Measurements from ENCODE around the gene ESYT2. TPM values are rescaled to one million over a fixed set of nuclear protein-coding genes. Genes with fewer than 3 reads are reported as not detected.

Gene ESYT2
- total and polyA plus RNA-seq, 9 of the 15 experiments (the other 6 are each of a cell fraction or from before 2014, with no cell fraction given) = 5.8 to 86.9 (median 64.7) TPM

DNA sequence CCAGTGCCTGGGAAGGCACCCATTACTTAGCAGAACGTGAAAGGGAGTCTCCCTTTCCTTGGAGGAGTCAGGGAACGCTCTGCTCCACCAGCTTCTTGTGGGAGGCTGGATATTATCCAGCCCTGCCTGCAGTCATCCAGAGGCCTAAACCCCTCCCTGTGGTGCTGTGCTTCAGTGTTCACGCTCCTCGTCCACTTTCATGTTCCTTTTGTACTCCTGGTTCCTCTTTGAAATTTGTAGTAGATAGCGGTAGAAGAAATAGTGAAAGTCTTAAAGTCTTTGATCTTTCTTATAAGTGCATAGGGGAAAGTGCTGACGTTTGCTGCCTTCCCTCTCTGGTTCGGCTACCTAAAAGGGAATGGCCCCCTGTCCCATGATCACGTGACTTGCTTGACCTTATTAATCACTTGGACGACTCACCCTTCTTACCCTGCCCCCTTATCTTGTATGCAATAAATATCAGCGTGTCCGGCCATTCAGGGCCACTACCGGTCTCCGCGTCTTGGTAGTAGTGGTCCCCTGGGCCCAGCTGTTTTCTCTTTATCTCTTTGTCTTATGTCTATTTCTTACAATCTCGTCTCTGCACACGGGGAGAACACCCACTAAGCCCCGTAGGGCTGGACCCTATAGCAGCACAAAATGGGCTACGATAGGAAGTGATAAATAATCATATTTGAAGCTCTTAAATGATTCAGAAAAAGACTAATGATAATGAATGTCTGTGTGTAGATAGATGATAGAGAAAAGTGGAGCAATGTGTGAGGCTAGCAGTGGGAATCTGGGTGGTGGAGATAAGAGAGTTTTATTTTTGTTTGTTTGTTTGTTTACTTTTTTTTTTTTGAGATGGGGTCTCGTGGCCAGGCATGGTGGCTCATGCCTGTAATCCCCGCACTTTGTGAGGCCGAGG is 5.8 kb upstream of the ESYT2 start (continued):
- TF ChIP-seq ZNF146 (CRISPR knock-in tag; IDR thresholded peaks at IDR 0.05; ENCODE audit: unreplicated experiment) = no peak
- TF ChIP-seq BCL6 (CRISPR knock-in tag; IDR thresholded peaks at IDR 0.05) = 0 out of 2 replicates have a peak, but pooled peaks have one; percentile 32
- TF ChIP-seq ZNF644 (tag; IDR thresholded peaks at IDR 0.05; ENCODE audit: low read depth) = 0 out of 2 replicates have a peak, but pooled peaks have one; percentile 75
- TF ChIP-seq CBX8 (IDR thresholded peaks at IDR 0.05; ENCODE audit: borderline replicate concordance, extremely low read depth, low read depth, low read length, poor library complexity, severe bottlenecking) = no peak
- peak; percentile 98 for TF ChIP-seq TFAP4 (CRISPR knock-in tag; IDR thresholded peaks at IDR 0.05; ENCODE audit: borderline replicate concordance)
- TF ChIP-seq BRD9 (IDR thresholded peaks at IDR 0.05; ENCODE audit: low read depth, partially characterized antibody) = no peak
- no peak for TF ChIP-seq IFI16 (CRISPR knock-in tag; IDR thresholded peaks at IDR 0.05)
- TF ChIP-seq ZNF316 (IDR thresholded peaks at IDR 0.05) = peak; percentile 93
- TF ChIP-seq ZNF384 (IDR thresholded peaks at IDR 0.05; ENCODE audit: low read depth, low read length) = 0 out of 2 replicates have a peak, but pooled peaks have one; percentile 47
- peak; percentile 24 for TF ChIP-seq TBP (optimal IDR thresholded peaks at IDR 0.05; ENCODE audit: low read depth, low read length)
- TF ChIP-seq ZNF778 (CRISPR knock-in tag; IDR thresholded peaks at IDR 0.05) = no peak
- no peak for TF ChIP-seq ZNF408 (CRISPR knock-in tag; IDR thresholded peaks at IDR 0.05; ENCODE audit: low read depth)
- TF ChIP-seq MAZ (CRISPR knock-in tag; conservative IDR thresholded peaks at IDR 0.05 in 1 of 2, IDR thresholded peaks at IDR 0.05 in 1 of 2) = peak in 1 of 2 experiments; percentile 57; a peak in 2 of 4 replicates
- TF ChIP-seq PKNOX1 (IDR thresholded peaks at IDR 0.05) = peak; percentile 88
- peak; percentile 64 for TF ChIP-seq MYNN (IDR thresholded peaks at IDR 0.05)
- no peak for TF ChIP-seq MYNN (CRISPR knock-in tag; IDR thresholded peaks at IDR 0.05)
- TF ChIP-seq AFF4 (CRISPR knock-in tag; IDR thresholded peaks at IDR 0.05) = 0 out of 2 replicates have a peak, but pooled peaks have one; percentile 51
- no peak for TF ChIP-seq ZNF830 (CRISPR knock-in tag; IDR thresholded peaks at IDR 0.05)
- TF ChIP-seq SMAD4 (CRISPR knock-in tag; conservative IDR thresholded peaks at IDR 0.05) = peak; percentile 91
- 0 out of 2 replicates have a peak, but pooled peaks have one; percentile 27 for TF ChIP-seq DDX20 (tag; IDR thresholded peaks at IDR 0.05; ENCODE audit: low read depth)
- peak in 1 of 2 experiments; percentile 81; a peak in 2 of 3 replicates for TF ChIP-seq CBX3 (IDR thresholded peaks at IDR 0.05; ENCODE audit: borderline replicate concordance in 1 of 2, low read length in 2 of 2)
- TF ChIP-seq ZBTB1 (CRISPR knock-in tag; IDR thresholded peaks at IDR 0.05; ENCODE audit: borderline replicate concordance, low read depth) = 0 out of 2 replicates have a peak, but pooled peaks have one; percentile 48

Data from K562 (cell line).